ENCODE results near the gene MAPRE2. TPM values are rescaled to one million over a fixed set of nuclear protein-coding genes. Genes with fewer than 3 reads are reported as not detected.

Gene MAPRE2
- total RNA-seq, 4 donors from 2014 or later = 22.2 to 32.2 (median 24.5) TPM

DNA sequence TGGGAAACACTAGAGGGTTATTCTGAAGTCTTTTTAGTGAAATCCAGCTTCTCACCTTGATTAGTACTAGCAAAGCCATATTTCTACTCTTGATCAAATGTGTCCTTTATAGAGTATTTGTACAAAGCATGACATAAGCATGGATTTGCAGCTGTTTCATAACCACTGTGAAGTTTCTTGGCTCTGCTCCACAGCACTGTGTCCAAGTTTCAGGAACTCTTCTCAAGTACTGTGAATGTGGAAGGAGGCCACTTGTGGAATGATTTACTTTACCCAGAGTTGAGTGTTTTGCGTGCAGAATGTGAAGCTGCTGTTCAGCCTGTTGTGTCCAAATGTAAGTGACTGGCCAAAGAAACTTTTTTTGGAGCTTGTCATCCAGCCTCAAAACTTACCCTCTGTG, 16.2 kb upstream of the MAPRE2 start:
- WGBS = 17% methylated on average over 1 of the region's 1 CpG
- no peaks in the 10 kb centered on the region for H3K36me3 ChIP-seq
- no peaks in the 10 kb centered on the region for H3K9me3 ChIP-seq
- peak; percentile 94 for DNase-seq (ENCODE audit: extremely low spot score)
- no peak for TF ChIP-seq EP300 (IDR thresholded peaks at IDR 0.05)
- peak; percentile 63 to 67 for TF ChIP-seq POLR2AphosphoS5 (IDR thresholded peaks at IDR 0.05)
- no peak for TF ChIP-seq POLR2A (IDR thresholded peaks at IDR 0.05; ENCODE audit: low read depth)
- TF ChIP-seq, protein P1, sequence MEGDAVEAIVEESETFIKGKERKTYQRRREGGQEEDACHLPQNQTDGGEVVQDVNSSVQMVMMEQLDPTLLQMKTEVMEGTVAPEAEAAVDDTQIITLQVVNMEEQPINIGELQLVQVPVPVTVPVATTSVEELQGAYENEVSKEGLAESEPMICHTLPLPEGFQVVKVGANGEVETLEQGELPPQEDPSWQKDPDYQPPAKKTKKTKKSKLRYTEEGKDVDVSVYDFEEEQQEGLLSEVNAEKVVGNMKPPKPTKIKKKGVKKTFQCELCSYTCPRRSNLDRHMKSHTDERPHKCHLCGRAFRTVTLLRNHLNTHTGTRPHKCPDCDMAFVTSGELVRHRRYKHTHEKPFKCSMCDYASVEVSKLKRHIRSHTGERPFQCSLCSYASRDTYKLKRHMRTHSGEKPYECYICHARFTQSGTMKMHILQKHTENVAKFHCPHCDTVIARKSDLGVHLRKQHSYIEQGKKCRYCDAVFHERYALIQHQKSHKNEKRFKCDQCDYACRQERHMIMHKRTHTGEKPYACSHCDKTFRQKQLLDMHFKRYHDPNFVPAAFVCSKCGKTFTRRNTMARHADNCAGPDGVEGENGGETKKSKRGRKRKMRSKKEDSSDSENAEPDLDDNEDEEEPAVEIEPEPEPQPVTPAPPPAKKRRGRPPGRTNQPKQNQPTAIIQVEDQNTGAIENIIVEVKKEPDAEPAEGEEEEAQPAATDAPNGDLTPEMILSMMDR (IDR thresholded peaks at IDR 0.05) = no peak
- H3K27me3 ChIP-seq = no peaks in the 10 kb centered on the region
- no peak overlapping the region for H3K4me3 ChIP-seq
- H3K4me1 ChIP-seq = peaks cover 20 to 44% (median 43%) of the 10 kb centered on the region in 4 donors
- H3K27ac ChIP-seq (replicated peaks in 1 of 4) = peak overlapping the region; percentile 56 to 66 (median 60)
- intact Hi-C loops (cut with DNase I) = no loop called here

DNA sequence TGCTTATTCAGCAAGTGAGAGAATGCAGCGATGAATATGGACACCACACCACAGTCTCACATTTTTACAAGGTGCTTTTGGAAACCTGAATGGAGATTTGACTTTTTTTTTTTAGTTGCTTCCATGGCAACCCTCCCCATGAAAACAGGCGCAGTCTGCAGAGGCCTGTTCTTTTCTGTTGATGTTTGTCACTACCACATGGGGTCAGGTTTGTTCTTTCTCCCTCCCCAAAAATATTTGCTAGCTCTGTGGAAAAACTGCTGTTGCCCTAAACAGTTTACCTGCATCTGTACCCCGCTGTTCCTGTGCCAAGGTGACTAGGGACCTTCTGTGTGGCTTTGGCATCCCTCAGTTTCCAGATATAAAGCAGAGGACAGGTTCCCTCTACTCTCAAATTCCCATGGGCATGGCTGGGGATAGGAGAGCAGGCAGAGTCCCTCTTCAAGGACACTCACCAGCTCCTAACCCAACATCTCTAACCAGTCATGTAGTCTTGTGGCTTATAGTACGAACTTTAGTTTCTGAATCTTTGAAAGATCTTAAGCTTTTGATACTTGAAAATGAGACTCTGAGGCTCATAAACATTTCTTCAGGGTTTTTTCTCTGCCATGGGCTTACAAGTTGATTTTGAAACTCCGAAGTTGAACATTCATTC, 14.7 kb upstream of the MAPRE2 start:
- peak overlapping the region; percentile 56 to 66 (median 60) for H3K27ac ChIP-seq (replicated peaks in 1 of 4)
- H3K36me3 ChIP-seq = no peaks in the 10 kb centered on the region
- TF ChIP-seq, protein P1 (IDR thresholded peaks at IDR 0.05) = no peak
- TF ChIP-seq EP300 (IDR thresholded peaks at IDR 0.05) (no peak), POLR2A (IDR thresholded peaks at IDR 0.05; ENCODE audit: low read depth) (no peak), POLR2AphosphoS5 (IDR thresholded peaks at IDR 0.05) (no peak)
- 92% methylated on average over 5 of the region's 5 CpGs for WGBS
- DNase-seq (ENCODE audit: extremely low spot score) = no peak
- H3K27me3 ChIP-seq = no peaks in the 10 kb centered on the region
- H3K4me1 ChIP-seq = peaks cover 24 to 47% (median 46%) of the 10 kb centered on the region in 4 donors
- no peak overlapping the region for H3K4me3 ChIP-seq
- intact Hi-C loops (cut with DNase I) = no loop called here
- H3K9me3 ChIP-seq = no peaks in the 10 kb centered on the region

DNA sequence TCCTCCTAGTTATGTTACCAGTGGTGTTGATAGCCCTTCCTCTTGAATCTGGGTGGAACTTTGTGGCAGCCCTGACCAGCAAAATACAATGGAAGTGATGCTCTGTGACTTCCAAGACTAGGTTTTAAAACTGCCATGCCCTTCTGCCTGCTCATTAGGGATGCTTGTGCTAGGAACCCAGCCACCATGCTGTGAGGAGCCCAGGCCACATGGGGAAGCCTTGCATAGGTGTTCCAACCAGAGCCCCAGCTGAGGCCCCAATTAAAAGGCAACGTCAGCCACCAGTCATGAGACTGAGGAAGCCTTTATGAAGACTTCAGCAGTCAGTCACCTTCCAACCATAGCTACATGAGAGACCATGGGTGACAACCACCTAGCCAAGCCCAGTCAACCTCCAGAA, 14.0 kb upstream of the MAPRE2 start:
- no peak for TF ChIP-seq EP300 (IDR thresholded peaks at IDR 0.05)
- H3K4me1 ChIP-seq = peaks cover 24 to 47% (median 46%) of the 10 kb centered on the region in 4 donors
- no peaks in the 10 kb centered on the region for H3K9me3 ChIP-seq
- no peak overlapping the region for H3K4me3 ChIP-seq
- H3K27ac ChIP-seq (replicated peaks in 1 of 4) = peak overlapping the region in 1 of 4 donors; percentile 58
- no peak for DNase-seq (ENCODE audit: extremely low spot score)
- H3K36me3 ChIP-seq = no peaks in the 10 kb centered on the region
- H3K27me3 ChIP-seq = no peaks in the 10 kb centered on the region
- WGBS = 83% methylated on average over 1 of the region's 1 CpG
- intact Hi-C loops (cut with DNase I) = no loop called here

DNA sequence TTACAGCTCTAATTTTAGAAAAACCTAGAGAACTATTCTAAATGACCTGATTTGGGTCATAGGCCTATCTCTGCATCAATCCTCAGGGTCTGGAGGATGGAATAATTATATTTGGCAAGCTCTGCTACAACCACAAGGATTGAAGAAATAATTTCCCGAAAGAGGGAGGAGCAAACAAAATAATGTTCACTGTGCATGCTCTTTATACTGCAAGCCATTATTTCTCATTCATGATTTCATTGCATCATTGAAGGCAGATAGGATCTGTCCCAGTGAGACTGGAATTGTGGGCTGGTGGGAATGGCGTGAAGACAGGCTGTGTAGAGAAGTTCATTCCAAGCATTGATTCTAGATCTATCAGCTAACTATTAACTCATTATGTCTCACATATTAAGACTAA, 12.7 kb upstream of the MAPRE2 start:
- Histone ChIP-seq H3K4me1 (peaks cover 24 to 47% (median 46%) of the 10 kb centered on the region in 4 donors), H3K36me3 (no peaks in the 10 kb centered on the region), H3K27ac (replicated peaks in 1 of 4) (no peak overlapping the region), H3K27me3 (no peaks in the 10 kb centered on the region), H3K9me3 (no peaks in the 10 kb centered on the region), H3K4me3 (no peak overlapping the region)
- no peak for DNase-seq (ENCODE audit: extremely low spot score)
- WGBS = 87% methylated on average over 2 of the region's 2 CpGs
- TF ChIP-seq, protein P1 (IDR thresholded peaks at IDR 0.05) = no peak
- TF ChIP-seq POLR2AphosphoS5 (IDR thresholded peaks at IDR 0.05) (no peak), POLR2A (IDR thresholded peaks at IDR 0.05; ENCODE audit: low read depth) (no peak), EP300 (IDR thresholded peaks at IDR 0.05) (no peak)
- intact Hi-C loops (cut with DNase I) = no loop called here

DNA sequence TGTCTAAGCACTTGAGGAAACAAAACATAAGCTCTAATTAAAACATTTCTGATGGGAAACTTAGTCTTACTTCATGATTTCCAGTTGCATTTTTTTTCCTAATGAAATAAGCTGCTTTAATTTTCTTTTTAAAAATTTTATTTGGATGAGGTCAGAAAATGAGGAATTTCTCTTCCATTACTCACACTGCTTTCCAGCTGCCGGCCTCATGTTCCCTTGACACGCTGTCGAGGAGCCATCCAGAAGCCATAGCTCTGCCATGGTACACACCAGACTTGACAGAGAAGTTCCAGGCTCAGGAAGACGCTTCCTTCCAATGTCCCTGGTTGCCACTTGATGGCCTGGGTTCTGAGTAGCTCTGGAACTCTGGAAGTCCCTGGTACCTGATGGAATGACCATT, 12.1 kb upstream of the MAPRE2 start:
- Histone ChIP-seq H3K27me3 (no peaks in the 10 kb centered on the region), H3K9me3 (no peaks in the 10 kb centered on the region), H3K27ac (replicated peaks in 1 of 4) (peak overlapping the region in 3 of 4 donors; percentile 2 to 65 (median 44)), H3K4me3 (peak overlapping the region in 3 of 4 donors; percentile 33 to 40 (median 39)), H3K4me1 (peaks cover 24 to 46% (median 45%) of the 10 kb centered on the region in 4 donors), H3K36me3 (no peaks in the 10 kb centered on the region)
- no peak for DNase-seq (ENCODE audit: extremely low spot score)
- 71% methylated on average over 4 of the region's 4 CpGs for WGBS
- TF ChIP-seq POLR2AphosphoS5 (IDR thresholded peaks at IDR 0.05) (peak in 1 of 2 donors; percentile 14), EP300 (IDR thresholded peaks at IDR 0.05) (no peak)
- intact Hi-C loops (cut with DNase I) = no loop called here
